ENCODE results near the gene MTARC1. TPM values are rescaled to one million over a fixed set of nuclear protein-coding genes. Genes with fewer than 3 reads are reported as not detected.
A peak's percentile ranks its signal among the peaks of the same experiment; 100 is the strongest.

MTARC1 gene
- total RNA-seq (10 to 100 TPM in 4 of 9 donors, 1 to 10 TPM in 5; 2.3 to 22.8 (median 6.4) TPM), polyA plus RNA-seq (10 to 100 TPM in 1 of 2 donors, 1 to 10 TPM in 1; 3.7 to 11.2 TPM)
- long read RNA-seq, donor 1, full-length matches to known transcripts: 4 of 9 reads
- long read RNA-seq, donor 1, partial matches to known transcripts: 1 of 9 reads
- long read RNA-seq, donor 1, other reads (novel, unspliced or antisense): 4 of 9 reads
- long read RNA-seq, donor 2, full-length matches to known transcripts: 17 of 32 reads
- long read RNA-seq, donor 2, partial matches to known transcripts: 8 of 32 reads
- long read RNA-seq, donor 2, other reads (novel, unspliced or antisense): 7 of 32 reads
- long read RNA-seq, donor 3, full-length matches to known transcripts: 3 of 4 reads
- long read RNA-seq, donor 3, partial matches to known transcripts: 0 of 4 reads
- long read RNA-seq, donor 3, other reads (novel, unspliced or antisense): 1 of 4 reads

GRCh38 chr1:220786337-220787068, at the start of gene MTARC1:
Gene MTARC1, plus strand, starts transcription at chr1:220786913. Its CDS starts 32 bp downstream, at chr1:220786945.
- TF ChIP-seq POLR2A (IDR thresholded peaks at IDR 0.05) (no peak), CTCF (IDR thresholded peaks at IDR 0.05) (peak in 7 of 12 donors; percentile 23 to 50 (median 37))
- peaks cover 0 to 34% (median 23%) of the 10 kb centered on the region in 9 donors for H3K36me3 ChIP-seq
- H3K4me3 ChIP-seq: peak within 1 kb of the TSS; percentile 50 to 85 (median 62)
- H3K27ac ChIP-seq: peak within 1 kb of the TSS in 11 of 12 donors; percentile 28 to 80 (median 69)
- intact Hi-C loops (cut with DNase I): no loop called here
- no peaks in the 10 kb centered on the region for H3K9me3 ChIP-seq
- DNase-seq (peak; percentile 80 to 88 (median 86)), ATAC-seq (peak; percentile 75 to 93 (median 90))
- H3K4me1 ChIP-seq: peaks cover 0 to 36% (median 17%) of the 10 kb centered on the region in 12 donors
- H3K27me3 ChIP-seq: peaks cover 0 to 9% (median 0%) of the 10 kb centered on the region in 9 donors
- WGBS, 4 donors: 1 to 8% (median 2%) methylated on average over 28 to 56 of the region's 56 CpGs

GRCh38 chr1:220741349-220741748, 45.4 kb upstream of the MTARC1 start:
- no peaks in the 10 kb centered on the region for H3K9me3 ChIP-seq
- no peak overlapping the region for H3K4me3 ChIP-seq
- WGBS, 4 donors: 46 to 64% (median 60%) methylated on average over 2 of the region's 2 CpGs
- ATAC-seq (no peak), DNase-seq (no peak)
- no peak overlapping the region for H3K27ac ChIP-seq
- no peaks in the 10 kb centered on the region for H3K4me1 ChIP-seq
- H3K36me3 ChIP-seq: no peaks in the 10 kb centered on the region
- intact Hi-C loops (cut with DNase I): loop anchor here in 1 of 10 donors (10.0 kb wide), 1 partner anchor 467 kb away; the partner anchor contains the start of gene RAB3GAP2
- TF ChIP-seq CTCF (IDR thresholded peaks at IDR 0.05) (no peak), POLR2A (IDR thresholded peaks at IDR 0.05) (no peak)
- peaks cover 0 to 4% (median 0%) of the 10 kb centered on the region in 9 donors for H3K27me3 ChIP-seq

- TF ChIP-seq CTCF (IDR thresholded peaks at IDR 0.05) (no peak), POLR2A (IDR thresholded peaks at IDR 0.05) (no peak)
- no peak for ATAC-seq
- intact Hi-C loops (cut with DNase I): loop anchor here in 1 of 10 donors (10.0 kb wide), 1 partner anchor 467 kb away; the partner anchor contains the start of gene RAB3GAP2
- 80 to 100% (median 99%) methylated on average over 1 of the region's 1 CpG for WGBS, 4 donors
- Histone ChIP-seq H3K27ac (no peak overlapping the region), H3K4me1 (peaks cover 0 to 1% (median 0%) of the 10 kb centered on the region in 12 donors), H3K36me3 (no peaks in the 10 kb centered on the region), H3K27me3 (peaks cover 0 to 4% (median 0%) of the 10 kb centered on the region in 9 donors), H3K4me3 (no peak overlapping the region), H3K9me3 (no peaks in the 10 kb centered on the region)
- DNase-seq: no peak
Measured at GRCh38 chr1:220741825-220742224, 44.9 kb upstream of the MTARC1 start.

Measured in heart left ventricle (tissue), 16 donors.